ENCODE results near the gene POU4F3.

The POU4F3 gene

GRCh38 chr5:146340260-146341081, 1.8 kb downstream of the POU4F3 start:
- DNase-seq: peak; percentile 28

- no peak for DNase-seq
Observed at GRCh38 chr5:146341854-146342253, 3.2 kb downstream of the POU4F3 start.

- no peak for DNase-seq
Observed at GRCh38 chr5:146342519-146342881, 3.9 kb downstream of the POU4F3 start.

- DNase-seq: no peak
Observed at GRCh38 chr5:146342882-146343865, 4.5 kb downstream of the POU4F3 start.

- no peak for DNase-seq
Observed at GRCh38 chr5:146344155-146345118, 5.8 kb downstream of the POU4F3 start.

- no peak for DNase-seq
Observed at GRCh38 chr5:146345240-146345577, 6.6 kb downstream of the POU4F3 start.

GRCh38 chr5:146345578-146346366, 7.1 kb downstream of the POU4F3 start:
- no peak for DNase-seq

- DNase-seq: no peak
Observed at GRCh38 chr5:146357126-146357525, 18.5 kb downstream of the POU4F3 start.

- no peak for DNase-seq
Observed at GRCh38 chr5:146359836-146360235, 21.2 kb downstream of the POU4F3 start.

GRCh38 chr5:146363161-146363874, 24.7 kb downstream of the POU4F3 start:
- DNase-seq: no peak

- DNase-seq: no peak
Observed at GRCh38 chr5:146365618-146366017, 27.0 kb downstream of the POU4F3 start.

GRCh38 chr5:146366904-146367303, 28.3 kb downstream of the POU4F3 start:
- no peak for DNase-seq

- DNase-seq: no peak
Observed at GRCh38 chr5:146368137-146368536, 29.5 kb downstream of the POU4F3 start.

GRCh38 chr5:146369691-146370090, 31.1 kb downstream of the POU4F3 start:
- no peak for DNase-seq

GRCh38 chr5:146376821-146377220, 38.2 kb downstream of the POU4F3 start:
- DNase-seq: no peak

- no peak for DNase-seq
Observed at GRCh38 chr5:146378986-146379385, 40.3 kb downstream of the POU4F3 start.

- DNase-seq: no peak
Observed at GRCh38 chr5:146380714-146381113, 42.1 kb downstream of the POU4F3 start.

- DNase-seq: no peak
Observed at GRCh38 chr5:146388386-146388785, 49.7 kb downstream of the POU4F3 start.

GRCh38 chr5:146390469-146390868, 51.8 kb downstream of the POU4F3 start:
- no peak for DNase-seq

Measured in activated CD4-positive, alpha-beta T cell treated with anti-CD3 and anti-CD28 coated beads, Interleukin-2, amount 50 U/mL, for 16 hours (primary cell).